GM21515 (cell line): ENCODE results near the gene STPG4.
"Not testable (repeated sequence)": the region's sequence is repeated elsewhere in the genome, so short reads cannot be mapped to it uniquely, and the experiment has no call there.

Experiments used
- ATAC-seq: cut with Tn5 transposase; IDR thresholded peaks from one replicate; pipeline ENCODE4 v1.9.1; 2021; ENCODE audit not compliant: unreplicated experiment

Gene STPG4

DNA sequence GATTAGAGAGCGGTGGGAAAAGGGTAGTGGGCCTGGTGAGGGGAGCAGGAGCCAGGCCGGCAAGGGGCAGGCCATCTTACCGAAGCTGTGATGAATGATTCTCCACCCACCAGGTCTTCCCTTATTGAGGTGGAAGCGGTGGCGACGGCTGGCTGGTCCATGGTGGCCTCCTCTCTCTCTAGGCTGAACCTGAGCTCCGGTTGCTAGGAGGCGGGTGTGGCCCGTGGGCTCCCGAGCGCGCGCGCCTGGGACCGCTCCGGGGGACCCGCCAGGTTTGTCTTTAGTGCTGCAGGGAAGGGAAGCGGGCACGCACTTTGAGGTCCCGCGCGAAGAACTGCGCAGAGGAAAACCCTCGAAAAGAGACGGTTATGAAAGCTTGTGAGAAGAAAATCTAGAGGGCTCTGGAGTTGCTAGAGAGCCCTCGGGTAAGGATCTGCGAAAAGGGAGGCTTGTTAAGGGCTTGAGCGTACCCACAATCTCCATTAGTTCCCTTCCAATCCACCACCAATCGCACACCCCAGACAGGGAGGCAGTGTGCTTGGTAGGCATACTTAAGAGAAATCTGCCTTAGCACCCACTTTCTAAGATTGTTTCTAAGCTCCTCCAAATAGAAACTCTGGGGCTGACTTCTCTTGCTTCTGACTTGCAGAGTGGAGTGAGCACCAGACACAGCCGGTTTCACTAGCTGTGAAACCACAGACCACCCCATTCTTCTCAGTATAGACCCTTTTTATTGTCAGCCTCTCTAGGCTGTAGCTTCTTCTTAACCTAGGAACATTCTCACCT lies at the start of gene STPG4:
TSS of gene STPG4 (minus strand) at position 218 of the 786 bp plus-strand sequence. CDS start at position 161, 57 bp downstream.
- no peak for ATAC-seq

DNA sequence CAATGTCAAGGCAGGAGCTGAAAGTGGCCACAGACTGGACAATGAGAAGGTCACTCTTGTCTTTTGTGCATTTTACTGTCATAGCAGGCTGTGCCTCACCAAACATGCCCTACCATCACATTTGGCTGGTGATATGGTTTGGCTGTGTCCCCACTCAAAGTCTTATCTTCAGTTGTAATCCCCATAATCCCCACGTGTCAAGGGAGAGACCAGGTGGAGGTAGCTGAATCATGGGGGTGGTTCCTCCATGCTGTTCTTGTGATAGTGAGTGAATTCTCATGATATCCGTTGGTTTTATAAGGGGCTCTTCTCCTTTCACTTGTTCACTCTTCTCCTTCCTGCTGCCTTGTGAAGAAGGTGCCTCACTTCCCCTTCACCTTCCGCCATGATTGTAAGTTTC lies 49.6 kb upstream of the STPG4 start:
- ATAC-seq: no peak

DNA sequence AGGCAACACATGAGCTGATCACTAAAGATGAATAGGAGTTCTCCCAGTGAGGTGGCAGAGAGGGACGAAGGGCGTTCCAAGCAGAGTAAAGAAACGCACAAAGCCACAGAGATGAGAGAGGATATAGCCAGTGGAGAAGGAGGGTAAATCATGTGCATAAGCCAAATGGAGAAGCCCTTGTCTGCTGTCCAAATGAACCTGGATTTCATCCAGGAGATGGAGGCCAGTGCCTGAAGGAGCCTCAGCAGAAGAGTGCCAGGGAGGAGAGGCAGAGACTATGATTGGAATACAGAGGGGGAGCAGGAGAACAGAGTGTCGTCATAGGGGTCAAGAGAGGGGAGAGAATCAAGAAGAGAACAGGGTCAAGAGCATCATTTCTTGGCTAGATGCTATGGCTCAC lies 48.9 kb upstream of the STPG4 start:
- no peak for ATAC-seq

- no peak for ATAC-seq
Measured at GRCh38 chr2:47201224-47201623, 46.1 kb upstream of the STPG4 start.

- no peak for ATAC-seq
Measured at GRCh38 chr2:47198985-47199451, 43.9 kb upstream of the STPG4 start.

- no peak for ATAC-seq
Measured at GRCh38 chr2:47196499-47196898, 41.4 kb upstream of the STPG4 start.

DNA sequence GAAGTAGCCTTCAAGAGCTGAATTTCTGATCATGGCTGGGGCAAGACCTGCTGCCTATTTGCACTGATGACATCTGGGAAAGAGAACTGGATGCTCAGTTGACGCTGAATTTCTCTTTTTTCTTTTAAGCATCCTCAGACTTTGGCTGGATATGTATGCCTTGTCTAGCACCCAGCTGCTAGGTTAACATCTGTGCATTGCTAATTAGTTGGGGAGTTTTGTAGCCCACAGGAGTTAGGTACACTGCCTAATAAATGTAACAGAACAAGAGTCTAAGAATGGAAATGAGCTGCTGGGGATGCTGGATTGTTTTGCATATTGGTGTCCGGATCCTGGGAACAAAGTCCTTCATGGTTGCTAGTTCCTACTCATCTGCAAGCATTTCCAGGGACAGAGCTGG lies 40.9 kb upstream of the STPG4 start:
- no peak for ATAC-seq

GRCh38 chr2:47195148-47195547 lies 40.0 kb upstream of the STPG4 start:
- no peak for ATAC-seq

DNA sequence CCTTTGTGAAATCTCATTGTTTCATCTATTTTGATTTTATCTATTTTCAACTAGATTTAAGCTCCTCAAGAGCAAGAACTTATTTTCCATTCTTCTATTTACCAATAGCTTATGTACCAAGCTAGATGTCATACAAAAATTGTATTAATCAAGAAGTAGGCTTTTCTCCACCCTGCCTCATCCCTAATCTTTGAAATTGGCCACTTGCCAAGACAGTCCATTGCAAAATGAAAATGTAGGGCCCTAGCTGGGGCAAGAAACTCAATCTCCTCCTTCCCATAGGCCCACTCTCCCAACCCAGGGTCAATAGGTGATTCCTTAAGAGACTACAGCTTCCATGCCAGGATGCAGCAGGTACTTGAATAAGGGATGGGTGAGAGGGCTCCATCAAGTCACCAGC lies 39.3 kb upstream of the STPG4 start:
- ATAC-seq: no peak

DNA sequence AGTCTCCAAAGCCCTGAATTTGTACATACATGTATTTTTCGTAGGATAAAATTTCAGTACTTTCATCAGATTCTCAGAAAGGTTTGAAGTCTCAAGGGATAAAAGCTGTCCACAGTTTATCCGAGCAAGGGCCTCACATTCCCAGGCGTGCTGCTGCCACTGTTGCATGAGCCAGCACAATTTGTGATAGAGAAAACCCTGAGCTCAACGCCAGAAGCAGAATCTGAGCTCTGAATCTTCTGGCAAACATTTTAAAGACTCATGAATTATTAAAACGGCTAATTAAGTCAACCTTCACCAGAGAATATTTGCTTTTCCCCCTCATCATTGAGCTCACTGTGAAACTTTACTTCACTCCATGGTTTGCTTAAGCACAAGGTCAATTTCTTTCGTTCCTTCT lies 38.5 kb upstream of the STPG4 start:
- ATAC-seq: no peak

DNA sequence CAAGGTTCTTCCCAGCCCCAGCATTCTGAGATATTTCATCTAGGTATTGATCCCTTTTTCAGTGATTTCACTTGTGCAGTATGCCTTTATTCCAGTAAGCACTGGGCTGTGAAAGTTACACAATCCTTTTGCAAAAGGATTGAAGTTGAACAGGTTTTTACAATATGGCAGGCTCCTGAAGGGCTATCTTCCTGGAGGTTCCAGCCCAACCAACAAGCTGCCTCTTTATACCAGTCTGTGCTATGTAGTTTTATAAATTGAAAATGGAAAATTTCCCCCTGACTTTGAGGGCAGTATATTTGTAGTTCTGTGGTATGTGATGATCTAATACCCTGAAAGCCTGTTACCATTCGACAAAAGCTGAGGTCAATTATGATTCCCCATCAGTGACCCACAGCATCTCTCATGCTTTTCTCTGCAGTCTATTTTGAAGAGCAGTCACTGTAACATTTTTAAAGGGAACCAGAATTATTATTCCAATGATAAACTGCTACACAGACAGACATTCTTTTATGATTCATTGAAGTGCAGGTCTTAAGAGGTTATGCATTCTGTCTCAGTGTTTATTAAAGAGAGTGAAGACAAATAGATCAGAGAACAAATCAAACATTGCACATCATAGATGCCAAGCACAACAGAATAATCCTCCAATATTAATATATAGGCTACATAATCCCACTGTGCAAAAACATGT lies 35.2 kb upstream of the STPG4 start:
- no peak for ATAC-seq

DNA sequence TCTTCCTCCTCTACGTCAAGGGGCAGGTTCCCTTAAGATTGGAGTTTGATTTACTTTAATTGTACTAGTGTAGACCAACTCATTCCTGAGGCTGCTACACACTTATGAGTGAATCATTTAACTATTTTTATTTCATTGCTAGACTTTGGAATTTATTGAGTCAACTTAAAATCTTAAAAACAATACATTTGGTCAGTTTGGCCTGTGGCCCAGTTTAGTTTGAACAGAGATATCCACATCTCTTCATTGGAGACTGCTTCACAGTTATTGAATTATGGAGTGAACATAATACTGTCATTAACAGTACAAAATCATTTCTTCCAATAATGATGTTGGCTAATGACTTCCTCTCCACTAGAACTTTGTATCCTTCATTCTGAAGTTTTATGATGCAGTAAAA lies 34.5 kb upstream of the STPG4 start:
- ATAC-seq: no peak

- ATAC-seq: no peak
Measured at GRCh38 chr2:47187069-47187468, 32.0 kb upstream of the STPG4 start.

- ATAC-seq: no peak
Measured at GRCh38 chr2:47186351-47186750, 31.2 kb upstream of the STPG4 start.

GRCh38 chr2:47185098-47185497 lies 30.0 kb upstream of the STPG4 start:
- not testable (repeated sequence) for ATAC-seq

- no peak for ATAC-seq
Measured at GRCh38 chr2:47181176-47181575, 26.1 kb upstream of the STPG4 start.

- ATAC-seq: no peak
Measured at GRCh38 chr2:47180531-47180930, 25.4 kb upstream of the STPG4 start.

DNA sequence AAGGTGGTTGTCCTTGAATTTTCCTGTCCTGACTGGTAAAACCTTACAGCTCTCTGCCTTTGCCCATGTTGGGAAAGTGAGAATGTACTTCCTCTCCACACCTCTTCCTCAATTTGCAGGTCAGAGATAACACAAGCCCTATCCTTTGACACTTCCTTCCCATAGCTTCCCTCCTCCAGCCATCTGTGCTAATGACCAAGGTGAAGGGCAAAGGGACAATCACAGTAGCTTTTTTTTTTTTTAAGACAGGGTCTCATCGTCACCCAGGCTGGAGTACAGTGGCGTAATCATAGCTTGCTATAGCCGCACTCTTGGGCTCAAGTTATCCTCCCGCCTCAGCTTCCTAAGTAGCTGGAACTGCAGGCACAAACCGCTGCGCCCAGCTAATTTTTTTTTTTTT lies 24.3 kb upstream of the STPG4 start:
- no peak for ATAC-seq

GRCh38 chr2:47178341-47178740 lies 23.2 kb upstream of the STPG4 start:
- ATAC-seq: no peak

DNA sequence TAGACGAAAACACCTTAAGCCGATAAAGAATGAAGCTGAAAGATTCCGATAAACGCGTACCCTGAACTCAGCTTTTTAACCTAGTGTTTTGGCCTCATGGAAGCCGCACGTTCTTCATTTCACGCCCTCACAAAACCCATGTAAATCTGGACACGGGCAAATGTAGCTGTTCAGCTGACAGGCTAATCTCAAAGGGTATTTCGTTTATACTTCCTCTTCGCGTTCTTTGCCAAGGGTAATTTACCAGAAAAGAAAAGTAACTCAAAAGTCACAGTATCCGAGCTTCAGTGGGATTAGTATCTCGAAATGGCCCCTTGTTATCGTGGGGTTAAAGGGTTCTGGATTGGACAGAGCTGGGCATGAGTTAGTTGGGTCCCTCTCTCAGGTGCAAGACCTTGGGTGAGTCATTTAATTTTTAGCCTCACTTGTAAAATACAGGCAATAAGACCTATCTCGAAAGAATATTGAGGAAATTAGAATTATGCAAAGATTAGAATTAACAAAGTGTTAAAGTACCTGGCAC lies 22.0 kb upstream of the STPG4 start:
- no peak for ATAC-seq

DNA sequence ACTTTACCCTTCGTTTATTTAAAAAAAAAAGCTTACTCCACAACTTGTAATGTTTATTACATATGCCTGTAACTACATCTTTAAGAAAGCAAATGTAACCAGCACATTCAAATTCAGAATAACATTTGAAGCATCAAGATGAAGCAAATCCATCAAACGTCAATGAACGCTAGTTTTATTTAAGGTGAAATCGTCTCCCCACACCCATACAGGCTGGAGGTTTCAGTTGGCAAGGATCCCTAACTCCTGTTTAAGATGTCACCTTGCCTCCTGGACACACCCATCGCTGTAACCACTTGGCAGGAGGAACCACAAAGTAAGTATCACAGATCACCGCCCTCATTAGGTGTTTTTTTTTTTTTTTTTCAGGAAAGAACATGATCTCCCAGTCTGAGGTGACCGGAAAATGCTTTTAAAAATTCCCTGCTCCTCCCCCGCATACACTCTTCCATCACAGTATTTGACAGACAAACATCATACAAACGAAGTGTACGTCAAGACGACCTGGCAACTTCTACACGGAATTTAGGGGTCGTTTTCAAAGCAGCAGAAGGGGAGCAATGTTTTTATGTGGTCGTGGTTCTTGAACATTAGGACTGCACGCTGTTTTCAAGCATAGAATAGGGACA lies 19.7 kb upstream of the STPG4 start:
- ATAC-seq: no peak
